HG03064 (cell line): ENCODE results near the gene G3BP2.
"Not testable (repeated sequence)": the region's sequence is repeated elsewhere in the genome, so short reads cannot be mapped to it uniquely, and the experiment has no call there.

Experiments
- ATAC-seq: cut with Tn5 transposase; IDR thresholded peaks from one replicate; pipeline ENCODE4 v1.9.1; 2021; ENCODE audit warnings: low read depth; ENCODE audit not compliant: unreplicated experiment

The G3BP2 gene

GRCh38 chr4:75673027-75673958 is at the start of gene G3BP2:
Gene G3BP2, minus strand, starts transcription at chr4:75673411. Its CDS starts 11,386 bp downstream, at chr4:75662025.
- peak; percentile 94 for ATAC-seq

- ATAC-seq: no peak
Observed at GRCh38 chr4:75722417-75722816, 49.2 kb upstream of the G3BP2 start.

- no peak for ATAC-seq
Observed at GRCh38 chr4:75718529-75718928, 45.3 kb upstream of the G3BP2 start.

- no peak for ATAC-seq
Observed at GRCh38 chr4:75717408-75717807, 44.2 kb upstream of the G3BP2 start.

- ATAC-seq: not testable (repeated sequence)
Observed at GRCh38 chr4:75716054-75716453, 42.8 kb upstream of the G3BP2 start.

- no peak for ATAC-seq
Observed at GRCh38 chr4:75715105-75715799, 42.0 kb upstream of the G3BP2 start.

- no peak for ATAC-seq
Observed at GRCh38 chr4:75714704-75715103, 41.5 kb upstream of the G3BP2 start.

- ATAC-seq: no peak
Observed at GRCh38 chr4:75714011-75714410, 40.8 kb upstream of the G3BP2 start.

GRCh38 chr4:75710246-75710645 is 37.0 kb upstream of the G3BP2 start:
- no peak for ATAC-seq

- ATAC-seq: no peak
Observed at GRCh38 chr4:75708218-75708691, 35.0 kb upstream of the G3BP2 start.

- ATAC-seq: no peak
Observed at GRCh38 chr4:75705198-75705977, 32.2 kb upstream of the G3BP2 start.

GRCh38 chr4:75702919-75703411 is 29.8 kb upstream of the G3BP2 start:
- ATAC-seq: no peak

- ATAC-seq: peak; percentile 15
Observed at GRCh38 chr4:75699299-75699698, 26.1 kb upstream of the G3BP2 start.

- ATAC-seq: peak; percentile 60
Observed at GRCh38 chr4:75698963-75699228, 25.7 kb upstream of the G3BP2 start.

- ATAC-seq: peak; percentile 90
Observed at GRCh38 chr4:75698162-75698962, 25.2 kb upstream of the G3BP2 start.

GRCh38 chr4:75696581-75696980 is 23.4 kb upstream of the G3BP2 start:
- no peak for ATAC-seq

- ATAC-seq: no peak
Observed at GRCh38 chr4:75696071-75696470, 22.9 kb upstream of the G3BP2 start.

GRCh38 chr4:75692066-75692465 is 18.9 kb upstream of the G3BP2 start:
- not testable (repeated sequence) for ATAC-seq

- ATAC-seq: not testable (repeated sequence)
Observed at GRCh38 chr4:75687125-75687524, 13.9 kb upstream of the G3BP2 start.

GRCh38 chr4:75686346-75686745 is 13.1 kb upstream of the G3BP2 start:
- no peak for ATAC-seq
